Panc1 (cell line): Measurements from ENCODE around the gene DLG4.

ENCODE experiments used
- CTCF ChIP-seq: fragments of 450-650 bp; IDR thresholded peaks from 2 replicates; pipeline ENCODE4 v1.5.1; 2017; ENCODE audit warnings: mild to moderate bottlenecking
- POLR2AphosphoS5 ChIP-seq: IDR thresholded peaks from 2 replicates; pipeline ENCODE4 v1.6.1; 2012; ENCODE audit warnings: mild to moderate bottlenecking, low read depth, low read length, moderate library complexity

GRCh38 chr17:7208027-7208571, 11.5 kb downstream of the DLG4 start:
- TF ChIP-seq CTCF (no peak), POLR2AphosphoS5 (no peak)
